ENCODE measurements around the gene CDKAL1. TPM values are rescaled to one million over a fixed set of nuclear protein-coding genes. Genes with fewer than 3 reads are reported as not detected.

Gene CDKAL1
- total and polyA plus RNA-seq, 2 of the 13 experiments (the other 11 are each of a cell fraction or from before 2014, with no cell fraction given), result 9.5 to 27.7 TPM

DNA sequence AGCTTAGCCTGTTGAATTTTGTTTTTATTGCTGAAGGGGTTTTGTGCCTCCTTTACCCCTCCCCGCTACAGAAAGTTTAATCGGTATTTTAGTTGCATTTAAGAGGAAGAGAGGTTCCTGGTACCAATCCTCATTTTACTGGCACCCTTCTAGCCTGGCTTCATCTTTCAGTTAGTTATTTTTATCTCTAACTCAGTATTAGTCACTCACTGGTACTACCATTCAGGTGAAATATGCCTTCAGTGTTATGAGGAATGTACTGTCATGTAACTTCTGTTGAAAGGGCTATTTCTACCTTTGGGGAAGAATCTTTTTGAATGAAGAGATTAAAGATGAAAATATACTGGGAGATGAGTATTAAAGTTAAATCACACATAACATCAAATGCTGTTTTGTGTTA, 211.8 kb downstream of the CDKAL1 start (continued):
- TF ChIP-seq, protein P1, sequence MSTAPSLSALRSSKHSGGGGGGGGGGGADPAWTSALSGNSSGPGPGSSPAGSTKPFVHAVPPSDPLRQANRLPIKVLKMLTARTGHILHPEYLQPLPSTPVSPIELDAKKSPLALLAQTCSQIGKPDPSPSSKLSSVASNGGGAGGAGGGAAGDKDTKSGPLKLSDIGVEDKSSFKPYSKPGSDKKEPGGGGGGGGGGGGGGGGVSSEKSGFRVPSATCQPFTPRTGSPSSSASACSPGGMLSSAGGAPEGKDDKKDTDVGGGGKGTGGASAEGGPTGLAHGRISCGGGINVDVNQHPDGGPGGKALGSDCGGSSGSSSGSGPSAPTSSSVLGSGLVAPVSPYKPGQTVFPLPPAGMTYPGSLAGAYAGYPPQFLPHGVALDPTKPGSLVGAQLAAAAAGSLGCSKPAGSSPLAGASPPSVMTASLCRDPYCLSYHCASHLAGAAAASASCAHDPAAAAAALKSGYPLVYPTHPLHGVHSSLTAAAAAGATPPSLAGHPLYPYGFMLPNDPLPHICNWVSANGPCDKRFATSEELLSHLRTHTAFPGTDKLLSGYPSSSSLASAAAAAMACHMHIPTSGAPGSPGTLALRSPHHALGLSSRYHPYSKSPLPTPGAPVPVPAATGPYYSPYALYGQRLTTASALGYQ (CRISPR knock-in tag; IDR thresholded peaks at IDR 0.05), result no peak
- TF ChIP-seq JUNB (CRISPR knock-in tag; IDR thresholded peaks at IDR 0.05; ENCODE audit: borderline replicate concordance) (no peak), NKX3-1 (CRISPR knock-in tag; IDR thresholded peaks at IDR 0.05) (no peak), CEBPG (CRISPR knock-in tag; IDR thresholded peaks at IDR 0.05) (no peak)
- TF ChIP-seq, protein P2, sequence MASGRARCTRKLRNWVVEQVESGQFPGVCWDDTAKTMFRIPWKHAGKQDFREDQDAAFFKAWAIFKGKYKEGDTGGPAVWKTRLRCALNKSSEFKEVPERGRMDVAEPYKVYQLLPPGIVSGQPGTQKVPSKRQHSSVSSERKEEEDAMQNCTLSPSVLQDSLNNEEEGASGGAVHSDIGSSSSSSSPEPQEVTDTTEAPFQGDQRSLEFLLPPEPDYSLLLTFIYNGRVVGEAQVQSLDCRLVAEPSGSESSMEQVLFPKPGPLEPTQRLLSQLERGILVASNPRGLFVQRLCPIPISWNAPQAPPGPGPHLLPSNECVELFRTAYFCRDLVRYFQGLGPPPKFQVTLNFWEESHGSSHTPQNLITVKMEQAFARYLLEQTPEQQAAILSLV (CRISPR knock-in tag; IDR thresholded peaks at IDR 0.05; ENCODE audit: borderline replicate concordance), result no peak
- TF ChIP-seq, protein P3, sequence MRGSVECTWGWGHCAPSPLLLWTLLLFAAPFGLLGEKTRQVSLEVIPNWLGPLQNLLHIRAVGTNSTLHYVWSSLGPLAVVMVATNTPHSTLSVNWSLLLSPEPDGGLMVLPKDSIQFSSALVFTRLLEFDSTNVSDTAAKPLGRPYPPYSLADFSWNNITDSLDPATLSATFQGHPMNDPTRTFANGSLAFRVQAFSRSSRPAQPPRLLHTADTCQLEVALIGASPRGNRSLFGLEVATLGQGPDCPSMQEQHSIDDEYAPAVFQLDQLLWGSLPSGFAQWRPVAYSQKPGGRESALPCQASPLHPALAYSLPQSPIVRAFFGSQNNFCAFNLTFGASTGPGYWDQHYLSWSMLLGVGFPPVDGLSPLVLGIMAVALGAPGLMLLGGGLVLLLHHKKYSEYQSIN (CRISPR knock-in tag; IDR thresholded peaks at IDR 0.05; ENCODE audit: borderline replicate concordance), result no peak

DNA sequence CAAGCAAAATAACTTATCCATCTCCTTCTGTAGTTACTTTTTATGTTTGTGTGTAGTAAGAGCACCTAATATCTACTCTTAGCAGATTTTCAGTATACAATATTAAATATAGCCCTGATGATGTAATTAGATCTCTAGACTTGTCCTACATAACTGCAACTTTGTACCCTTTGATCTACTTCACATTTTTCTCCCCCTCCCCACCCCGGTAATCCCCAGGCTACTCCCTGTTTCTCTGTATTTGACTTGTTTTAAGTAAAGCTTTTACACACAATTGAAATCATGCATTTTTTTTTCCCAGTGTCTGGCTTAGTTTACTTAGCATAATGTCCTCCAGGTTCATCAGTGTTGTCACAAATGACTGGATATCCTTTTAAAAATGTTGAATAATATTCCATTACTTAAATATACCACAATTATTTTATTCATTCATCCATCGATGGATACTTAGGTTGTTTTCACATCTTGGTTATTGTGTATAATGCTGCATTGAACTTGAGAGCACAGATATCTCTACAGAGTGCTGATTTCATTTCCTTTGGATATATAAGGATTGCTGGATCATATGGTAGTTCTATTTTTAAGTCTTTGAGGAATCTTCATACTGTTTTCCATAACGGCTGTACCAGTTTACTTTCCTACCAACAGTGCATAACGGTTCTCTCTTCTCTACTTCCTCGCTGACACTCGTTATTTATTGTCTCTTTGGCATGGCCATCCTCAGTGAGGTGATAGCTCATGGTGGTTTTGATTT, 212.7 kb downstream of the CDKAL1 start:
- peak; percentile 61; the same call in 2 of the 3 replicates for ATAC-seq
- in situ Hi-C loops (cut with HindIII; ENCODE audit: extremely low pct_ligation_motif_present, low pct_unique_long_range_greater_than_20kb), result no loop called here
- CTCF ChIA-PET (ENCODE audit: low intra/inter-chr PET ratio, low total read pairs), result no interaction called here
- Histone ChIP-seq H3K36me3 (replicated peaks in 1 of 2; ENCODE audit: control insufficient read depth in 1 of 2, insufficient read depth in 2 of 2, low read length in 2 of 2) (no peaks in the 10 kb centered on the region), H3K4me1 (ENCODE audit: insufficient read depth, low read length) (peaks cover 24% of the 10 kb centered on the region), H3K27me3 (ENCODE audit: control insufficient read depth in 1 of 2, insufficient read depth in 2 of 2, low read length in 2 of 2) (no peaks in the 10 kb centered on the region), H3K79me2 (ENCODE audit: insufficient read depth, low read length) (no peaks in the 10 kb centered on the region), H3K9ac (ENCODE audit: insufficient read depth, low read depth, low read length) (no peak overlapping the region), H3K4me2 (ENCODE audit: low read depth, low read length) (no peak overlapping the region), H2AFZ (ENCODE audit: low read length) (no peak overlapping the region), H3K4me3 (replicated peaks in 1 of 3; ENCODE audit: insufficient read depth in 1 of 3, low read depth in 2 of 3, low read length in 3 of 3) (no peak overlapping the region), H4K20me1 (ENCODE audit: insufficient read depth, low read length) (no peaks in the 10 kb centered on the region), H3K9me3 (ENCODE audit: low read length) (no peaks in the 10 kb centered on the region), H3K27ac (ENCODE audit: extremely low read length, insufficient read depth, low read length) (no peak overlapping the region)
- no peak for FAIRE-seq
- intact Hi-C loops (cut with micrococcal nuclease; ENCODE audit: unreplicated experiment), result no loop called here
- WGBS (ENCODE audit: low lambda C conversion rate), result 84% methylated on average over 6 of the region's 6 CpGs
- BruUV-seq (replicated peaks), result no TSS peak
- peak; percentile 74 for DNase-seq (ENCODE audit: low spot score)
- POLR2A ChIA-PET, result no interaction called here
- TF ChIP-seq SAP130 (CRISPR knock-in tag; IDR thresholded peaks at IDR 0.05; ENCODE audit: low read depth), result peak; percentile 21; the same call in 1 of the 2 replicates
- 0 out of 2 replicates have a peak, but pooled peaks have one; percentile 23 for TF ChIP-seq TCF7 (IDR thresholded peaks at IDR 0.05; ENCODE audit: low read depth)
- TF ChIP-seq ZNF780A (CRISPR knock-in tag; IDR thresholded peaks at IDR 0.05), result no peak
- TF ChIP-seq, protein P4, sequence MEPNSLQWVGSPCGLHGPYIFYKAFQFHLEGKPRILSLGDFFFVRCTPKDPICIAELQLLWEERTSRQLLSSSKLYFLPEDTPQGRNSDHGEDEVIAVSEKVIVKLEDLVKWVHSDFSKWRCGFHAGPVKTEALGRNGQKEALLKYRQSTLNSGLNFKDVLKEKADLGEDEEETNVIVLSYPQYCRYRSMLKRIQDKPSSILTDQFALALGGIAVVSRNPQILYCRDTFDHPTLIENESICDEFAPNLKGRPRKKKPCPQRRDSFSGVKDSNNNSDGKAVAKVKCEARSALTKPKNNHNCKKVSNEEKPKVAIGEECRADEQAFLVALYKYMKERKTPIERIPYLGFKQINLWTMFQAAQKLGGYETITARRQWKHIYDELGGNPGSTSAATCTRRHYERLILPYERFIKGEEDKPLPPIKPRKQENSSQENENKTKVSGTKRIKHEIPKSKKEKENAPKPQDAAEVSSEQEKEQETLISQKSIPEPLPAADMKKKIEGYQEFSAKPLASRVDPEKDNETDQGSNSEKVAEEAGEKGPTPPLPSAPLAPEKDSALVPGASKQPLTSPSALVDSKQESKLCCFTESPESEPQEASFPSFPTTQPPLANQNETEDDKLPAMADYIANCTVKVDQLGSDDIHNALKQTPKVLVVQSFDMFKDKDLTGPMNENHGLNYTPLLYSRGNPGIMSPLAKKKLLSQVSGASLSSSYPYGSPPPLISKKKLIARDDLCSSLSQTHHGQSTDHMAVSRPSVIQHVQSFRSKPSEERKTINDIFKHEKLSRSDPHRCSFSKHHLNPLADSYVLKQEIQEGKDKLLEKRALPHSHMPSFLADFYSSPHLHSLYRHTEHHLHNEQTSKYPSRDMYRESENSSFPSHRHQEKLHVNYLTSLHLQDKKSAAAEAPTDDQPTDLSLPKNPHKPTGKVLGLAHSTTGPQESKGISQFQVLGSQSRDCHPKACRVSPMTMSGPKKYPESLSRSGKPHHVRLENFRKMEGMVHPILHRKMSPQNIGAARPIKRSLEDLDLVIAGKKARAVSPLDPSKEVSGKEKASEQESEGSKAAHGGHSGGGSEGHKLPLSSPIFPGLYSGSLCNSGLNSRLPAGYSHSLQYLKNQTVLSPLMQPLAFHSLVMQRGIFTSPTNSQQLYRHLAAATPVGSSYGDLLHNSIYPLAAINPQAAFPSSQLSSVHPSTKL (CRISPR knock-in tag; IDR thresholded peaks at IDR 0.05), result peak; percentile 62
- TF ChIP-seq SOX13 (IDR thresholded peaks at IDR 0.05), result no peak
- TF ChIP-seq SOX13 (CRISPR knock-in tag; conservative IDR thresholded peaks at IDR 0.05 in 1 of 2, IDR thresholded peaks at IDR 0.05 in 1 of 2), result peak in 1 of 2 experiments; percentile 56; a peak in 2 of 4 replicates
- no peak for TF ChIP-seq POGZ (CRISPR knock-in tag; IDR thresholded peaks at IDR 0.05)
